H1 (cell line): Measurements from ENCODE around the gene P2RX1. TPM values are rescaled to one million over a fixed set of nuclear protein-coding genes. Genes with fewer than 3 reads are reported as not detected.

Experiments
- CTCF ChIA-PET: fragments of 300-600 bp; sonication (Branson Sonifier 250); formaldehyde crosslinking; loops from one replicate; lab custom pipeline; 2021; ENCODE audit not compliant: partially characterized antibody; lab: Charles Lee
- POLR2A ChIA-PET: fragments of 300-600 bp; sonication (Branson Sonifier 250); formaldehyde crosslinking; loops from one replicate; lab custom pipeline; 2021; ENCODE audit warnings: inconsistent platforms; ENCODE audit not compliant: partially characterized antibody; lab: Charles Lee
- DNase-seq, 2 experiments: peaks; one replicate each; pipeline versions ENCODE4 v3.0.0 to v3.0.0-alpha.2; 2010 to 2022; ENCODE audit warnings: low spot score in 2 of 2, low read depth in 1 of 2, mixed read lengths in 1 of 2
- FAIRE-seq: peaks from 2 replicates; lab custom pipeline; 2011; peaks lifted over from hg19 to GRCh38; lab: Jason Lieb, UNC
- H2AFZ ChIP-seq: 2 replicates; pipeline ENCODE4 v1.8.1; 2012; ENCODE audit warnings: low read length, inconsistent platforms
- H2AK5ac ChIP-seq: 2 replicates; pipeline ENCODE4 v1.6.1; 2013; ENCODE audit warnings: low read depth, low read length
- H2BK120ac ChIP-seq: replicated peaks from 2 replicates; pipeline ENCODE3; 2013; ENCODE audit warnings: low read depth, low read length, inconsistent platforms
- H2BK12ac ChIP-seq: 2 replicates; pipeline ENCODE4 v1.6.1; 2013; ENCODE audit warnings: low read depth, low read length
- H2BK15ac ChIP-seq: 2 replicates; pipeline ENCODE4 v1.6.1; 2013; ENCODE audit warnings: low read length
- H2BK20ac ChIP-seq: 2 replicates; pipeline ENCODE4 v1.6.1; 2013; ENCODE audit warnings: low read length
- H2BK5ac ChIP-seq: 2 replicates; pipeline ENCODE4 v1.6.1; 2013; ENCODE audit warnings: low read depth, low read length
- H3K14ac ChIP-seq: 2 replicates; pipeline ENCODE4 v1.6.1; 2013; ENCODE audit warnings: inconsistent platforms; ENCODE audit not compliant: insufficient read length
- H3K18ac ChIP-seq: 2 replicates; pipeline ENCODE4 v1.6.1; 2013; ENCODE audit warnings: low read length; ENCODE audit errors: extremely low read depth
- H3K23ac ChIP-seq: 2 replicates; pipeline ENCODE4 v1.6.1; 2013; ENCODE audit warnings: inconsistent platforms; ENCODE audit not compliant: insufficient read length
- H3K23me2 ChIP-seq: 2 replicates; pipeline ENCODE4 v1.6.1; 2013; ENCODE audit warnings: low read depth, low read length
- H3K27ac ChIP-seq: 2 replicates; pipeline ENCODE4 v1.6.1; 2011; ENCODE audit warnings: low read depth, low read length, inconsistent platforms
- H3K27me3 ChIP-seq, 4 experiments: replicated peaks in 1 of 4; 1 replicate in 1 of 4; 2 replicates in 3 of 4; pipeline versions ENCODE4 v1.6.1 to v1.8.1; 2011 to 2013; ENCODE audit warnings: low read length in 3 of 4, mild to moderate bottlenecking in 3 of 4, inconsistent platforms in 2 of 4, mixed read lengths in 2 of 4, moderate library complexity in 1 of 4; ENCODE audit not compliant: control insufficient read depth in 3 of 4, insufficient read depth in 3 of 4; ENCODE audit errors: extremely low read depth in 1 of 4
- H3K36me3 ChIP-seq, 4 experiments: 2 replicates each; pipeline versions ENCODE4 v1.6.1 to v1.8.1; 2011 to 2013; ENCODE audit warnings: mild to moderate bottlenecking in 4 of 4, low read length in 3 of 4, moderate library complexity in 2 of 4, control low read depth in 1 of 4, inconsistent platforms in 1 of 4; ENCODE audit not compliant: insufficient read depth in 4 of 4, control insufficient read depth in 2 of 4
- H3K4ac ChIP-seq: replicated peaks from 2 replicates; pipeline ENCODE3; 2013; ENCODE audit warnings: low read length, low read depth, mixed read lengths, inconsistent platforms; ENCODE audit not compliant: insufficient read length
- H3K4me1 ChIP-seq, 4 experiments: replicated peaks in 1 of 4; 1 replicate in 1 of 4; 2 replicates in 3 of 4; pipeline versions ENCODE4 v1.6.1 to v1.8.1; 2011 to 2013; ENCODE audit warnings: low read length in 3 of 4, inconsistent platforms in 2 of 4, mixed read lengths in 1 of 4; ENCODE audit not compliant: insufficient read depth in 4 of 4, control insufficient read depth in 3 of 4
- H3K4me2 ChIP-seq, 2 experiments: 2 replicates each; pipeline versions ENCODE4 v1.6.1 to v1.8.1; 2011 to 2013; ENCODE audit warnings: low read depth in 2 of 2, low read length in 2 of 2, control low read depth in 1 of 2, inconsistent platforms in 1 of 2, mild to moderate bottlenecking in 1 of 2; ENCODE audit not compliant: insufficient read depth in 1 of 2
- H3K4me3 ChIP-seq, 4 experiments: fragments of 200-600, 300-600 bp in 1 of 4; sonication (generic), shearing (Covaris generic), sonication (Bioruptor Twin) in 1 of 4; 2 replicates each; pipeline versions ENCODE4 v1.5.1 to v1.8.1; 2011 to 2016; ENCODE audit warnings: low read length in 4 of 4, low read depth in 3 of 4, control low read depth in 2 of 4, inconsistent platforms in 2 of 4, mild to moderate bottlenecking in 2 of 4, mixed read lengths in 1 of 4, moderate library complexity in 1 of 4; ENCODE audit not compliant: insufficient read depth in 2 of 4; ENCODE audit errors: extremely low read depth in 1 of 4
- H3K56ac ChIP-seq: replicated peaks from 2 replicates; pipeline ENCODE3; 2013; ENCODE audit warnings: low read depth, mild to moderate bottlenecking, mixed read lengths, low read length, inconsistent platforms; ENCODE audit not compliant: insufficient read length
- H3K79me1 ChIP-seq: 2 replicates; pipeline ENCODE4 v1.6.1; 2013; ENCODE audit warnings: low read depth, low read length, control low read depth
- H3K79me2 ChIP-seq, 2 experiments: 2 replicates each; pipeline versions ENCODE4 v1.6.1 to v1.8.1; 2012 to 2013; ENCODE audit warnings: low read length in 2 of 2, mild to moderate bottlenecking in 2 of 2, inconsistent platforms in 1 of 2; ENCODE audit not compliant: insufficient read depth in 2 of 2, control insufficient read depth in 1 of 2
- H3K9ac ChIP-seq, 4 experiments: replicated peaks in 1 of 4; 1 replicate in 1 of 4; 2 replicates in 3 of 4; pipeline versions ENCODE4 v1.6.1 to v1.8.1; 2011 to 2013; ENCODE audit warnings: low read depth in 3 of 4, low read length in 3 of 4, control low read depth in 2 of 4, mild to moderate bottlenecking in 2 of 4, moderate library complexity in 2 of 4, inconsistent platforms in 1 of 4; ENCODE audit errors: extremely low read depth in 1 of 4
- H3K9me3 ChIP-seq, 2 experiments: 2 replicates each; pipeline versions ENCODE4 v1.6.1 to v1.8.1; 2012 to 2013; ENCODE audit warnings: mild to moderate bottlenecking in 2 of 2, moderate library complexity in 2 of 2, control low read depth in 1 of 2, inconsistent platforms in 1 of 2, low read depth in 1 of 2, low read length in 1 of 2, mixed read lengths in 1 of 2; ENCODE audit not compliant: insufficient read depth in 2 of 2
- H4K20me1 ChIP-seq, 2 experiments: replicated peaks in 1 of 2; 2 replicates each; pipeline versions ENCODE3 to v1.8.1; 2011 to 2013; ENCODE audit warnings: inconsistent platforms in 2 of 2, low read length in 2 of 2, mild to moderate bottlenecking in 1 of 2; ENCODE audit not compliant: insufficient read depth in 2 of 2, control insufficient read depth in 1 of 2
- H4K5ac ChIP-seq: 2 replicates; pipeline ENCODE4 v1.6.1; 2013; ENCODE audit warnings: low read length, low read depth, mixed read lengths, inconsistent platforms; ENCODE audit not compliant: insufficient read length
- H4K8ac ChIP-seq: 2 replicates; pipeline ENCODE4 v1.8.0; 2013; ENCODE audit warnings: mild to moderate bottlenecking, moderate library complexity, low read length, inconsistent platforms; ENCODE audit not compliant: insufficient read depth; ENCODE audit errors: extremely low read depth
- H4K91ac ChIP-seq: replicated peaks from 2 replicates; pipeline ENCODE3; 2013; ENCODE audit warnings: low read length, mixed read lengths, inconsistent platforms; ENCODE audit not compliant: insufficient read length
- ASH2L ChIP-seq: fragments of 200-600, 300-600 bp; sonication (generic); IDR thresholded peaks from one replicate; pipeline ENCODE4 v1.7.1; 2017; ENCODE audit warnings: low read length
- ATF3 ChIP-seq: IDR thresholded peaks from 2 replicates; pipeline ENCODE4 v1.6.1; 2011; ENCODE audit warnings: low read depth, mild to moderate bottlenecking, low read length; ENCODE audit not compliant: insufficient read depth
- EGR1 ChIP-seq: IDR thresholded peaks from 2 replicates; pipeline ENCODE4 v1.6.1; 2011; ENCODE audit warnings: low read depth, low read length, borderline replicate concordance
- HDAC2 ChIP-seq, 2 experiments: fragments of 300-600 bp in 1 of 2; sonication (generic) in 1 of 2; IDR thresholded peaks; 2 replicates each; pipeline ENCODE4 v1.6.1; 2011 to 2012; ENCODE audit warnings: low read depth in 2 of 2, low read length in 2 of 2, mild to moderate bottlenecking in 2 of 2, moderate library complexity in 2 of 2, borderline replicate concordance in 1 of 2, inconsistent platforms in 1 of 2
- NANOG ChIP-seq: IDR thresholded peaks from 2 replicates; pipeline ENCODE4 v1.6.1; 2011; ENCODE audit warnings: low read length, low read depth, mild to moderate bottlenecking, inconsistent platforms; ENCODE audit not compliant: insufficient read depth, poor library complexity, severe bottlenecking
- RAD21 ChIP-seq, 2 experiments: IDR thresholded peaks in 1 of 2; conservative IDR thresholded peaks in 1 of 2; 2 replicates each; pipeline ENCODE4 v1.6.1; 2011; ENCODE audit warnings: low read depth in 2 of 2, low read length in 2 of 2, improper control_type of control experiment in 1 of 2, inconsistent platforms in 1 of 2, mild to moderate bottlenecking in 1 of 2, moderate library complexity in 1 of 2
- RNF2 ChIP-seq: fragments of 200-900, 300-1000 bp; sonication (generic); IDR thresholded peaks from 2 replicates; pipeline ENCODE4 v1.7.1; 2016; ENCODE audit warnings: borderline replicate concordance, low read depth, mild to moderate bottlenecking, antibody characterized with exemption, low read length; ENCODE audit not compliant: poor library complexity, severe bottlenecking; ENCODE audit errors: missing control alignments
- SUZ12 ChIP-seq: fragments of 200-600 bp; sonication (generic); IDR thresholded peaks from 2 replicates; pipeline ENCODE4 v1.6.1; 2012; ENCODE audit warnings: mild to moderate bottlenecking, inconsistent platforms, low read length, moderate library complexity, mixed read lengths
- WGBS, 2 experiments: shearing (Covaris generic) in 1 of 2; methylation state at CpG; one replicate each; pipeline versions ENCODE4 v1.1.6 to v1.1.7; 2013 to 2015; ENCODE audit warnings: low lambda C conversion rate in 2 of 2, mixed read lengths in 2 of 2, inconsistent platforms in 1 of 2, low coverage in 1 of 2, missing lambda C conversion rate in 1 of 2; ENCODE audit not compliant: insufficient replicate concordance in 2 of 2, insufficient coverage in 1 of 2, insufficient read length in 1 of 2; ENCODE audit errors: extremely low coverage in 1 of 2, missing lambda C conversion rate in 1 of 2; 5-methylcytosine and 5-hydroxymethylcytosine counted together
- polyA plus RNA-seq, 7 experiments: library from polyadenylated mRNA; depleted of rRNA in 3 of 7; stranded (reverse) in 5 of 7; unstranded in 2 of 7; fragments of >200 nt in 5 of 7; fragments of 200-250 nt in 2 of 7; gene quantifications; 1 replicate in 5 of 7; 2 replicates in 1 of 7; 4 replicates in 1 of 7; pipeline versions ENCODE4 v1.2.1 to v1.2.3, GENCODE V29; 2011 to 2013; ENCODE audit warnings: missing spikeins in 2 of 7, mixed read lengths in 2 of 7
- total RNA-seq: library from RNA; stranded (reverse); fragmentation: NEBNext Ultra II Directional; extraction: Animal tissue kit (Norgen Biotek cat#: 25700); gene quantifications from 2 replicates; pipeline ENCODE4 v1.2.1, GENCODE V29; 2021

Gene P2RX1
- total and polyA plus RNA-seq, 2 of the 8 experiments (the other 6 are each of a cell fraction or from before 2014, with no cell fraction given) = 0.45 to 1.1 TPM

GRCh38 chr17:3873862-3874261 is 42.4 kb downstream of the P2RX1 start:
- no peak overlapping the region for H3K4me3 ChIP-seq
- POLR2A ChIA-PET = no interaction called here
- H3K23me2 ChIP-seq = no peaks in the 10 kb centered on the region
- H4K91ac ChIP-seq = no peak overlapping the region
- no peak overlapping the region for H2BK20ac ChIP-seq
- H3K27ac ChIP-seq = no peak overlapping the region
- H2BK120ac ChIP-seq = no peak overlapping the region
- no peaks in the 10 kb centered on the region for H3K9me3 ChIP-seq
- H4K20me1 ChIP-seq = peaks cover 0 to 3% of the 10 kb centered on the region in 2 experiments
- no peak for TF ChIP-seq HDAC2 (IDR thresholded peaks at IDR 0.05; ENCODE audit: borderline replicate concordance in 1 of 2, low read depth in 2 of 2, low read length in 2 of 2)
- TF ChIP-seq SUZ12 = no peak
- TF ChIP-seq NANOG = no peak
- no peak for TF ChIP-seq RNF2
- TF ChIP-seq ATF3 = no peak
- no peak for TF ChIP-seq RAD21 (IDR thresholded peaks at IDR 0.05 in 1 of 2, conservative IDR thresholded peaks at IDR 0.05 in 1 of 2; ENCODE audit: low read depth in 2 of 2, low read length in 2 of 2)
- no peak for TF ChIP-seq EGR1
- TF ChIP-seq ASH2L = no peak
- DNase-seq (no peak), FAIRE-seq (no peak)
- no peak overlapping the region for H2AK5ac ChIP-seq
- H3K79me2 ChIP-seq = no peaks in the 10 kb centered on the region
- H3K18ac ChIP-seq = no peak overlapping the region
- H3K56ac ChIP-seq = no peak overlapping the region
- H3K79me1 ChIP-seq = no peaks in the 10 kb centered on the region; the same call in 1 of the 2 replicates
- H2BK12ac ChIP-seq = no peak overlapping the region
- H2AFZ ChIP-seq = no peak overlapping the region
- H2BK5ac ChIP-seq = no peak overlapping the region
- H3K4me2 ChIP-seq = no peak overlapping the region
- WGBS, 2 experiments = 97% methylated on average over 10 of the region's 10 CpGs; no CpG with 5 or more reads in 1 of the 2 experiments
- no peak overlapping the region for H4K8ac ChIP-seq
- H3K4me1 ChIP-seq = no peaks in the 10 kb centered on the region
- H4K5ac ChIP-seq = no peak overlapping the region
- H3K4ac ChIP-seq = no peak overlapping the region
- CTCF ChIA-PET = interaction anchor here (0.8 to 1.9 kb wide), 3 partner anchors 10 to 40 kb away, joined by 3 to 4 read pairs (median 3); no protein-coding TSS in a partner anchor
- H3K27me3 ChIP-seq = no peaks in the 10 kb centered on the region
- H3K9ac ChIP-seq = no peak overlapping the region
- H3K14ac ChIP-seq = no peak overlapping the region
- H2BK15ac ChIP-seq = no peak overlapping the region
- no peak overlapping the region for H3K23ac ChIP-seq
- peaks cover 0 to 10% (median 4%) of the 10 kb centered on the region in 4 experiments; a peak in 2 of 8 replicates for H3K36me3 ChIP-seq
